Osteoblast (primary cell): ENCODE data around the gene SPATC1L. TPM values are rescaled to one million over a fixed set of nuclear protein-coding genes. Genes with fewer than 3 reads are reported as not detected.
A peak's percentile ranks its signal among the peaks of the same experiment; 100 is the strongest.

Source experiments
- DNase-seq: peaks from one replicate; pipeline ENCODE4 v3.0.0; 2011; ENCODE audit warnings: low spot score, mixed read lengths; ENCODE audit not compliant: insufficient read length; ENCODE audit errors: missing footprints
- H2AFZ ChIP-seq: 2 replicates; pipeline ENCODE4 v1.6.0; 2011; ENCODE audit warnings: mild to moderate bottlenecking, low read length
- H3K27ac ChIP-seq: 2 replicates; pipeline ENCODE4 v1.5.1; 2011; ENCODE audit warnings: mild to moderate bottlenecking, low read depth, low read length, moderate library complexity
- H3K27me3 ChIP-seq: 2 replicates; pipeline ENCODE4 v1.6.0; 2012; ENCODE audit warnings: mild to moderate bottlenecking, control low read depth, inconsistent platforms, low read length, moderate library complexity; ENCODE audit not compliant: insufficient read depth
- H3K36me3 ChIP-seq: 2 replicates; pipeline ENCODE4 v1.5.1; 2011; ENCODE audit warnings: mild to moderate bottlenecking, low read length, control low read depth, moderate library complexity; ENCODE audit not compliant: insufficient read depth
- H3K4me1 ChIP-seq: 2 replicates; pipeline ENCODE4 v1.5.1; 2011; ENCODE audit warnings: mild to moderate bottlenecking, low read length, control low read depth, moderate library complexity; ENCODE audit not compliant: insufficient read depth
- H3K4me2 ChIP-seq: 2 replicates; pipeline ENCODE4 v1.6.0; 2011; ENCODE audit warnings: mild to moderate bottlenecking, low read length; ENCODE audit not compliant: insufficient read depth
- H3K4me3 ChIP-seq: fragments of 200-600 bp; sonication (generic); 3 replicates; pipeline ENCODE4 v1.5.1; 2012; ENCODE audit warnings: mild to moderate bottlenecking, low read length, inconsistent platforms; ENCODE audit not compliant: insufficient read depth
- H3K79me2 ChIP-seq: 2 replicates; pipeline ENCODE4 v1.6.0; 2012; ENCODE audit warnings: mild to moderate bottlenecking, low read length, control low read depth, inconsistent platforms; ENCODE audit not compliant: insufficient read depth
- H3K9me3 ChIP-seq: 2 replicates; pipeline ENCODE4 v1.5.1; 2011; ENCODE audit warnings: low read depth, low read length, control low read depth
- H4K20me1 ChIP-seq: 2 replicates; pipeline ENCODE4 v1.6.0; 2012; ENCODE audit warnings: mild to moderate bottlenecking, low read length, control low read depth; ENCODE audit not compliant: insufficient read depth
- total RNA-seq: library from RNA; depleted of rRNA; stranded (reverse); fragments of >200 nt; gene quantifications from 2 replicates; pipeline ENCODE4 v1.2.3, GENCODE V29; 2012
- TF ChIP-seq, protein P1 (sequence below): IDR thresholded peaks from 2 replicates; pipeline ENCODE4 v1.5.1; 2011; ENCODE audit warnings: mild to moderate bottlenecking, low read depth, low read length, moderate library complexity; ENCODE audit errors: extremely low read depth

Gene SPATC1L
- total RNA-seq, 1 donor, result 6.9 TPM

DNA sequence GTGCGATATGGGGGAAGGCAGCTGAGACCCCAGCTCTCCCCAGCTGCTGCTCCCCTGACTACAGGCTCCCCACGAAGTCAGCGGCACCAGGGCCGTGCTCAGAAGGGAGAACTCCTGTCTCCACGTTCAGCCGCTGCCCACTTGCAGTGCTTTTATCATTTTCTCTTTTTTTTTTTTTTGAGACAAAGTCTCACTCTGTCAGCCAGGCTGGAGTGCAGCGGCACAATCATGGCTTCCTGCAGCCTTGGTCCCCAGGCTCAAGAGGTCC is 27.9 kb downstream of the SPATC1L start:
- no peak overlapping the region for H3K27ac ChIP-seq
- H3K9me3 ChIP-seq, result no peaks in the 10 kb centered on the region
- H4K20me1 ChIP-seq, result no peaks in the 10 kb centered on the region
- no peak overlapping the region for H2AFZ ChIP-seq
- H3K27me3 ChIP-seq, result no peaks in the 10 kb centered on the region
- TF ChIP-seq, protein P1, sequence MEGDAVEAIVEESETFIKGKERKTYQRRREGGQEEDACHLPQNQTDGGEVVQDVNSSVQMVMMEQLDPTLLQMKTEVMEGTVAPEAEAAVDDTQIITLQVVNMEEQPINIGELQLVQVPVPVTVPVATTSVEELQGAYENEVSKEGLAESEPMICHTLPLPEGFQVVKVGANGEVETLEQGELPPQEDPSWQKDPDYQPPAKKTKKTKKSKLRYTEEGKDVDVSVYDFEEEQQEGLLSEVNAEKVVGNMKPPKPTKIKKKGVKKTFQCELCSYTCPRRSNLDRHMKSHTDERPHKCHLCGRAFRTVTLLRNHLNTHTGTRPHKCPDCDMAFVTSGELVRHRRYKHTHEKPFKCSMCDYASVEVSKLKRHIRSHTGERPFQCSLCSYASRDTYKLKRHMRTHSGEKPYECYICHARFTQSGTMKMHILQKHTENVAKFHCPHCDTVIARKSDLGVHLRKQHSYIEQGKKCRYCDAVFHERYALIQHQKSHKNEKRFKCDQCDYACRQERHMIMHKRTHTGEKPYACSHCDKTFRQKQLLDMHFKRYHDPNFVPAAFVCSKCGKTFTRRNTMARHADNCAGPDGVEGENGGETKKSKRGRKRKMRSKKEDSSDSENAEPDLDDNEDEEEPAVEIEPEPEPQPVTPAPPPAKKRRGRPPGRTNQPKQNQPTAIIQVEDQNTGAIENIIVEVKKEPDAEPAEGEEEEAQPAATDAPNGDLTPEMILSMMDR, result no peak
- no peak for DNase-seq
- H3K4me3 ChIP-seq, result no peak overlapping the region
- H3K36me3 ChIP-seq, result no peaks in the 10 kb centered on the region
- no peak overlapping the region for H3K4me2 ChIP-seq
- H3K4me1 ChIP-seq, result peaks cover 4% of the 10 kb centered on the region
- no peaks in the 10 kb centered on the region for H3K79me2 ChIP-seq

DNA sequence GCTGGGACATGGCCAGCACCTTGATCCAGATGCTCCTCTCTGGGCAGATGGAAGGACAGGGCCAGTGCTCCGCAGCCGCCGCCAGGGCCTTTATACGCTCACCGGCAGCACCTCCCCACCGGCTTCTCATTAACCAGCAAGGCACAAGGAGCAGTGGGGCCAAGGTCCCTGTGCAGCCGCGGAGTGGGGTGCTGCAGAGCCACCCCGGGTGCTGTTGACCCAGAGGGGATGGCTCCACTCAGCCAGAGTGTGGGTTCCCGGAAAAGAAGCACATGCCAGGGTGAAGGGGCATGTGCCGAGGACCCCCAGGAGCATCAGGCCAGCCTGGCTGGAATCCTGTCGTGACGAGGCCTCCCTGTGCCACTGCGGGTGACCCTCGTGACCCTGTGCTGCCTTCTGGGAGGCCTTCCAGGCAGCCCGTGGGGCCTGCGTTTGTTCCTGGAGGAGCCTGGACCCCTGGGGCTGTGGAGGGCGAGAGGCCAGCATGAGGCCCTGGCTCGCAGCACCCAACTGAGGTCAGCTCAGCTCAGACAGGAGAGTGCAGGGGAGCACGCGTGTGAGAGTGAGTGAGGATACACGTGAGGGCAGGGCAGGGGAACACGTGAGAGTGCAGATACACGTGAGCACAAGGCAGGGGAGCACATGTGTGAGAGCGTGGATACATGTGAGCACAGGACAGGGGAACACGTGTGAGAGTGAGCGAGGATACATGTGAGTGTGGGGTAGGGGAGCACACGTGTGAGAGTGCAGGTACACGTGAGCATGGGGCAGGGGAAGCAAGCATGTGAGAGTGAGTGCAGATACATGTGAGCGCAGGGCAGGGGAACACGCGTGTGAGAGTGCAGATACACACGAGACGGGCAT is 28.5 kb downstream of the SPATC1L start, which contains the start of gene FTCD:
Gene FTCD, minus strand, starts transcription at position 66 of the 864 bp plus-strand sequence. Its CDS starts 56 bp downstream, at position 10.
- Histone ChIP-seq H3K79me2 (no peaks in the 10 kb centered on the region), H2AFZ (no peak within 1 kb of the TSS), H3K36me3 (no peaks in the 10 kb centered on the region), H3K27ac (no peak within 1 kb of the TSS), H3K27me3 (no peaks in the 10 kb centered on the region), H3K9me3 (no peaks in the 10 kb centered on the region), H3K4me2 (no peak within 1 kb of the TSS), H3K4me3 (no peak within 1 kb of the TSS), H3K4me1 (peaks cover 4% of the 10 kb centered on the region), H4K20me1 (no peaks in the 10 kb centered on the region)
- peak; percentile 81 for DNase-seq
- TF ChIP-seq, protein P1, result no peak

DNA sequence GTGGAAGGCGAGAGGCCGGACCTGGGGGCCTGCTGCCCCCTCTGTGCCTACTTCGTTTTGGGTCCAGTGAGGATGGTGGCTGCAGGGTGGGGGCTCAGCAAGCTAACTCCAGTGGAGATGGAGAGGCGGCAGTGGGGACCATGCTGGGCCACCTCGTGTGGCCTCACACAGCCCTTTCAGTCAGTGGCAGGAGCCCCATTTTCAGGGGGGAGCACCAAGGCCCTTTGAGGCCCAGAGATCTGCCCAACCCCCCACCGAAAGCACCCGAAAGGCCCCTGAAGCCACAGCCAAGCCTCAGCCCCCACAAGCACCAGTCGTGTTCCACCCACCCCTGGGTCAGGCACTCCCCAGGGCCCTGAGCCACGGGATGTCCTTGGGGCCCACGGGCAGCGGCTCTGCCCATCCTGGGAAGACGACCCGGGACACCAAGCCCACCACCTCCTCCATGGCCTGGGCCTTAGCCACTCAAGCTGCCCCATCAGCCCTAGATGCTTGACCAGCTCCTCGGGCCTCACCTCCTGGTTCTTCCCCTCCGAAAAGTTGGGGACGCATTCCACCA is 29.2 kb downstream of the SPATC1L start:
- Histone ChIP-seq H3K36me3 (no peaks in the 10 kb centered on the region), H3K79me2 (no peaks in the 10 kb centered on the region), H4K20me1 (no peaks in the 10 kb centered on the region), H3K27ac (no peak overlapping the region), H3K9me3 (no peaks in the 10 kb centered on the region), H3K27me3 (no peaks in the 10 kb centered on the region), H3K4me3 (no peak overlapping the region), H3K4me1 (peaks cover 4% of the 10 kb centered on the region), H2AFZ (no peak overlapping the region), H3K4me2 (no peak overlapping the region)
- peak; percentile 65 for DNase-seq
- TF ChIP-seq, protein P1, result no peak

DNA sequence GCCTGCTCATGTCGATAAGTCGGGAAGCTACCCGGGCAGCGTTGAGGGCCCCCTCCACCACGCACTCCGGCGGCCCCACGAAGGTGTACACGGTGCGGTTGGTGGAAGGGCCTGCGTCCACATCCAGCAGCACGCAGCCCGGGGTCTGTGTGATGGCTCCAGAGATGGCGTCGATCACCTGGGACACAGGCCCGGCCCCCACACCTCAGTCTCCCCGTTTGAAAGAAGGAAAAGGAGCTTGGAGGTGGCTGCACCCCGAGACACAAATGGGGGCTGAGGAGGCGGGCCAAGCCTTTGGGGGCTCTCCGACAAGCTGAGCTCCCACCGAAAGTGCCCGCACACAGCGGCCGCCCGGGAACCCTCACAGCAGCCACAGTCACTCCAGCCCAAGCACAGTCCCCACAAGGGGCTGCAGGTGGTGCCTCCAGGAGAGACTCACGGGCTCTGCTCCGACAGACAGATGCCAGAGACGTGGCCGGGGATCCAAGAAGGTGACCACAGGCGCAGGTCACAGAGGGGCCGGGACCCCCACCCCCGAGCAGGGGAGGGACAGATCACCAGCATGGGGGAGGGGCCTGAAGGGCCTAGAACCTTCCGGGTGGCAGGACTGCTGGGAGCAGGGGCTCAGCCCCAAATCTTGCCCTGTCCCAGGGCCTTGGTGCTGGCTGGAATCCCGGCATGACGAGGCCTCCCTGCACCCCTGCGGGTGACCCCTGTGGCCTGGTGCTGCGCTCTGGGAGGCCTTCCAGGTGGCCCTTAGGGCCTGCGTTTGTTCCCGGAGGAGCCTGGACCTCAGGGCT is 29.9 kb downstream of the SPATC1L start:
- Histone ChIP-seq H3K9me3 (no peaks in the 10 kb centered on the region), H3K4me2 (no peak overlapping the region), H3K36me3 (no peaks in the 10 kb centered on the region), H3K79me2 (no peaks in the 10 kb centered on the region), H4K20me1 (no peaks in the 10 kb centered on the region), H3K4me3 (no peak overlapping the region), H2AFZ (no peak overlapping the region), H3K27ac (no peak overlapping the region), H3K4me1 (peaks cover 4% of the 10 kb centered on the region), H3K27me3 (no peaks in the 10 kb centered on the region)
- peak; percentile 42 for DNase-seq
- TF ChIP-seq, protein P1, result no peak
